HEK293 (cell line): ENCODE results near the gene CCND3.
A peak's percentile ranks its signal among the peaks of the same experiment; 100 is the strongest.

Experiments
- CTCF ChIA-PET: fragments of 350-600 bp; formaldehyde crosslinking; extraction: SDS; loops from one replicate; lab custom pipeline; 2021; ENCODE audit warnings: antibody characterized with exemption; lab: Yijun Ruan, JAX
- POLR2A ChIA-PET: fragments of 300-600 bp; formaldehyde crosslinking; extraction: SDS; loops from one replicate; lab custom pipeline; 2020; ENCODE audit warnings: antibody characterized with exemption, inconsistent platforms; lab: Yijun Ruan, JAX
- H3K27ac ChIP-seq: fragments of 200-500 bp; sonication (Bioruptor generic); 2 replicates; pipeline ENCODE4 v1.5.1; 2014; ENCODE audit warnings: low read depth, low read length, control low read depth, inconsistent platforms; ENCODE audit errors: extremely low read depth
- H3K36me3 ChIP-seq, 2 experiments: fragments of 200-500 bp in 1 of 2; sonication (Bioruptor generic) in 1 of 2; 1 replicate in 1 of 2; 2 replicates in 1 of 2; pipeline ENCODE4 v1.5.1; 2014 to 2017; ENCODE audit warnings: inconsistent platforms in 2 of 2, low read length in 2 of 2; ENCODE audit not compliant: control insufficient read depth in 2 of 2, insufficient read depth in 1 of 2
- H3K4me1 ChIP-seq: fragments of 200-500 bp; sonication (Bioruptor generic); 2 replicates; pipeline ENCODE4 v1.5.1; 2014; ENCODE audit warnings: mild to moderate bottlenecking, low read length, inconsistent platforms; ENCODE audit not compliant: control insufficient read depth, insufficient read depth
- H3K4me3 ChIP-seq: 2 replicates; pipeline ENCODE4 v1.5.1; 2011; ENCODE audit warnings: low read depth, mild to moderate bottlenecking, control low read depth, low read length, moderate library complexity
- H3K9me3 ChIP-seq: fragments of 200-500 bp; sonication (Bioruptor generic); 2 replicates; pipeline ENCODE4 v1.5.1; 2014; ENCODE audit warnings: low read depth, low read length, inconsistent platforms; ENCODE audit not compliant: control insufficient read depth, insufficient read depth
- ELK4 ChIP-seq: IDR thresholded peaks from 2 replicates; pipeline ENCODE4 v1.6.1; 2011; ENCODE audit warnings: mild to moderate bottlenecking, low read depth, low read length, borderline replicate concordance
- GFI1B ChIP-seq: fragments of 450-650 bp; formaldehyde crosslinking; IDR thresholded peaks from 2 replicates; pipeline ENCODE4 v1.5.1; 2016; ENCODE audit warnings: missing biosample characterization, missing genetic modification characterization
- GLIS1 ChIP-seq: fragments of 450-650 bp; formaldehyde crosslinking; IDR thresholded peaks from 2 replicates; pipeline ENCODE4 v1.5.1; 2016; ENCODE audit warnings: missing biosample characterization, missing genetic modification characterization
- KLF1 ChIP-seq: fragments of 450-650 bp; formaldehyde crosslinking; IDR thresholded peaks from 2 replicates; pipeline ENCODE4 v1.5.1; 2016; ENCODE audit warnings: missing biosample characterization, missing genetic modification characterization
- KLF17 ChIP-seq: fragments of 450-650 bp; formaldehyde crosslinking; IDR thresholded peaks from 2 replicates; pipeline ENCODE4 v1.5.1; 2016; ENCODE audit warnings: missing biosample characterization, missing genetic modification characterization
- MYNN ChIP-seq: fragments of 450-650 bp; formaldehyde crosslinking; IDR thresholded peaks from 2 replicates; pipeline ENCODE4 v1.5.1; 2016; ENCODE audit warnings: missing biosample characterization, missing genetic modification characterization, borderline replicate concordance
- OVOL3 ChIP-seq: fragments of 450-650 bp; formaldehyde crosslinking; IDR thresholded peaks from 2 replicates; pipeline ENCODE4 v1.5.1; 2016; ENCODE audit warnings: missing biosample characterization, missing genetic modification characterization
- SALL2 ChIP-seq: fragments of 450-650 bp; formaldehyde crosslinking; IDR thresholded peaks from 2 replicates; pipeline ENCODE4 v1.5.0; 2017; ENCODE audit warnings: missing biosample characterization, mild to moderate bottlenecking, missing genetic modification characterization, borderline replicate concordance
- SCRT2 ChIP-seq: fragments of 450-650 bp; formaldehyde crosslinking; IDR thresholded peaks from 2 replicates; pipeline ENCODE4 v1.5.1; 2016; ENCODE audit warnings: missing biosample characterization, missing genetic modification characterization
- SETDB1 ChIP-seq: IDR thresholded peaks from one replicate; pipeline ENCODE4 v1.6.1; 2017; ENCODE audit warnings: mild to moderate bottlenecking, low read length, moderate library complexity, mixed read lengths; ENCODE audit not compliant: insufficient read length
- SP2 ChIP-seq: fragments of 450-650 bp; formaldehyde crosslinking; IDR thresholded peaks from 2 replicates; pipeline ENCODE4 v1.5.1; 2016; ENCODE audit warnings: missing biosample characterization, missing genetic modification characterization
- YY1 ChIP-seq: fragments of 450-650 bp; formaldehyde crosslinking; IDR thresholded peaks from 2 replicates; pipeline ENCODE4 v1.5.1; 2018; ENCODE audit warnings: missing biosample characterization, missing genetic modification characterization
- YY2 ChIP-seq: fragments of 450-650 bp; formaldehyde crosslinking; IDR thresholded peaks from 2 replicates; pipeline ENCODE4 v1.5.1; 2016; ENCODE audit warnings: missing biosample characterization, missing genetic modification characterization
- ZNF121 ChIP-seq: fragments of 450-650 bp; formaldehyde crosslinking; IDR thresholded peaks from 2 replicates; pipeline ENCODE4 v1.5.1; 2016; ENCODE audit warnings: missing biosample characterization, missing genetic modification characterization
- ZNF132 ChIP-seq: fragments of 450-650 bp; formaldehyde crosslinking; IDR thresholded peaks from 2 replicates; pipeline ENCODE4 v1.5.1; 2017; ENCODE audit warnings: missing biosample characterization, missing genetic modification characterization, borderline replicate concordance
- ZNF138 ChIP-seq: fragments of 450-650 bp; formaldehyde crosslinking; IDR thresholded peaks from 2 replicates; pipeline ENCODE4 v1.5.1; 2016; ENCODE audit warnings: missing biosample characterization, missing genetic modification characterization, borderline replicate concordance
- ZNF140 ChIP-seq: fragments of 450-650 bp; formaldehyde crosslinking; IDR thresholded peaks from 2 replicates; pipeline ENCODE4 v1.5.1; 2016; ENCODE audit warnings: missing biosample characterization, missing genetic modification characterization
- ZNF16 ChIP-seq: fragments of 450-650 bp; formaldehyde crosslinking; IDR thresholded peaks from 2 replicates; pipeline ENCODE4 v1.5.1; 2016; ENCODE audit warnings: low read depth, missing biosample characterization, missing genetic modification characterization
- ZNF174 ChIP-seq: fragments of 450-650 bp; formaldehyde crosslinking; IDR thresholded peaks from 2 replicates; pipeline ENCODE4 v1.5.0; 2017; ENCODE audit warnings: missing biosample characterization, mild to moderate bottlenecking, missing genetic modification characterization
- ZNF2 ChIP-seq: fragments of 450-650 bp; formaldehyde crosslinking; IDR thresholded peaks from 2 replicates; pipeline ENCODE4 v1.5.1; 2016; ENCODE audit warnings: missing biosample characterization, missing genetic modification characterization
- ZNF221 ChIP-seq: fragments of 450-650 bp; formaldehyde crosslinking; IDR thresholded peaks from 2 replicates; pipeline ENCODE4 v1.5.1; 2017; ENCODE audit warnings: missing biosample characterization, missing genetic modification characterization, borderline replicate concordance
- ZNF248 ChIP-seq: fragments of 450-650 bp; formaldehyde crosslinking; IDR thresholded peaks from 2 replicates; pipeline ENCODE4 v1.5.1; 2017; ENCODE audit warnings: missing biosample characterization, missing genetic modification characterization
- ZNF266 ChIP-seq: fragments of 450-650 bp; formaldehyde crosslinking; IDR thresholded peaks from 2 replicates; pipeline ENCODE4 v1.5.1; 2016; ENCODE audit warnings: missing biosample characterization, missing genetic modification characterization, low read depth
- ZNF324 ChIP-seq: fragments of 450-650 bp; formaldehyde crosslinking; IDR thresholded peaks from 2 replicates; pipeline ENCODE4 v1.5.1; 2016; ENCODE audit warnings: missing biosample characterization, missing genetic modification characterization
- ZNF341 ChIP-seq: fragments of 450-650 bp; formaldehyde crosslinking; IDR thresholded peaks from 2 replicates; pipeline ENCODE4; 2016; ENCODE audit warnings: low read depth, missing biosample characterization, missing genetic modification characterization
- ZNF350 ChIP-seq: fragments of 450-650 bp; formaldehyde crosslinking; IDR thresholded peaks from 2 replicates; pipeline ENCODE4 v1.5.0; 2017; ENCODE audit warnings: missing biosample characterization, mild to moderate bottlenecking, missing genetic modification characterization
- ZNF366 ChIP-seq: fragments of 450-650 bp; formaldehyde crosslinking; conservative IDR thresholded peaks from 2 replicates; pipeline ENCODE4 v1.5.1; 2016; ENCODE audit warnings: missing biosample characterization, missing genetic modification characterization
- ZNF514 ChIP-seq: fragments of 450-650 bp; formaldehyde crosslinking; IDR thresholded peaks from 2 replicates; pipeline ENCODE4 v1.5.1; 2016; ENCODE audit warnings: missing biosample characterization, missing genetic modification characterization
- ZNF560 ChIP-seq: fragments of 450-650 bp; formaldehyde crosslinking; IDR thresholded peaks from 2 replicates; pipeline ENCODE4 v1.5.1; 2017; ENCODE audit warnings: missing biosample characterization, missing genetic modification characterization, borderline replicate concordance
- ZNF645 ChIP-seq: fragments of 450-650 bp; formaldehyde crosslinking; IDR thresholded peaks from 2 replicates; pipeline ENCODE4; 2016; ENCODE audit warnings: missing biosample characterization, missing genetic modification characterization
- ZNF654 ChIP-seq: fragments of 450-650 bp; formaldehyde crosslinking; IDR thresholded peaks from 2 replicates; pipeline ENCODE4 v1.5.1; 2016; ENCODE audit warnings: low read depth, missing biosample characterization, missing genetic modification characterization
- ZNF692 ChIP-seq: fragments of 450-650 bp; formaldehyde crosslinking; IDR thresholded peaks from 2 replicates; pipeline ENCODE4 v1.5.1; 2016; ENCODE audit warnings: missing biosample characterization, missing genetic modification characterization
- ZNF701 ChIP-seq: fragments of 450-650 bp; formaldehyde crosslinking; IDR thresholded peaks from 2 replicates; pipeline ENCODE4 v1.5.1; 2016; ENCODE audit warnings: missing biosample characterization, missing genetic modification characterization
- ZNF76 ChIP-seq: fragments of 450-650 bp; formaldehyde crosslinking; IDR thresholded peaks from 2 replicates; pipeline ENCODE4; 2016; ENCODE audit warnings: low read depth, missing biosample characterization, missing genetic modification characterization, borderline replicate concordance
- ZXDB ChIP-seq: fragments of 450-650 bp; formaldehyde crosslinking; IDR thresholded peaks from 2 replicates; pipeline ENCODE4 v1.5.1; 2016; ENCODE audit warnings: missing biosample characterization, missing genetic modification characterization

Gene CCND3

GRCh38 chr6:41941280-41942066, at the start of gene CCND3:
Gene CCND3, minus strand, starts transcription at chr6:41941808. Its CDS starts 159 bp downstream, at chr6:41941649.
- Histone ChIP-seq H3K9me3 (no peaks in the 10 kb centered on the region), H3K27ac (peak within 1 kb of the TSS; percentile 51; the same call in 1 of the 2 replicates), H3K36me3 (peaks cover 0 to 23% of the 10 kb centered on the region in 2 experiments; a peak in 1 of 3 replicates), H3K4me3 (peak within 1 kb of the TSS; percentile 83), H3K4me1 (peaks cover 20% of the 10 kb centered on the region)
- ChIA-PET POLR2A (interaction anchor here (0.7 to 2.2 kb wide), 8 partner anchors 8 to 262 kb away, joined by 3 to 13 read pairs (median 6); partner anchors contain the start of genes BYSL, MED20, TAF8 and USP49), CTCF (interaction anchor here (0.6 to 13.4 kb wide), 8 partner anchors 16 to 349 kb away, joined by 3 to 160 read pairs (median 5); partner anchors contain the start of genes BYSL, MED20 and TOMM6)
- TF ChIP-seq ZXDB = no peak; the same call in 1 of the 2 replicates
- TF ChIP-seq ZNF341 (tag by site-specific recombination) = no peak
- peak; percentile 36; the same call in 1 of the 2 replicates for TF ChIP-seq ZNF692 (tag by site-specific recombination)
- TF ChIP-seq ZNF132 (tag by site-specific recombination) = no peak
- peak; percentile 35; the same call in 1 of the 2 replicates for TF ChIP-seq GLIS1 (tag by site-specific recombination)
- no peak for TF ChIP-seq ZNF645 (tag by site-specific recombination)
- no peak for TF ChIP-seq ZNF138 (tag by site-specific recombination)
- TF ChIP-seq ZNF701 (tag by site-specific recombination) = no peak
- no peak for TF ChIP-seq YY1 (tag by site-specific recombination)
- no peak for TF ChIP-seq ZNF266 (tag by site-specific recombination)
- no peak for TF ChIP-seq ELK4
- no peak for TF ChIP-seq ZNF16 (tag by site-specific recombination)
- TF ChIP-seq ZNF140 (tag by site-specific recombination) = no peak
- TF ChIP-seq ZNF2 = peak; percentile 30; the same call in 1 of the 2 replicates
- peak; percentile 88 for TF ChIP-seq SP2 (tag by site-specific recombination)
- no peak for TF ChIP-seq ZNF654 (tag by site-specific recombination)
- no peak for TF ChIP-seq ZNF560 (tag by site-specific recombination)
- no peak for TF ChIP-seq SCRT2 (tag by site-specific recombination)
- no peak for TF ChIP-seq GFI1B (tag by site-specific recombination)
- no peak for TF ChIP-seq ZNF514 (tag by site-specific recombination)
- no peak for TF ChIP-seq ZNF324 (tag by site-specific recombination)
- TF ChIP-seq OVOL3 (tag by site-specific recombination) = no peak
- TF ChIP-seq KLF17 (tag by site-specific recombination) = no peak; the same call in 1 of the 2 replicates
- no peak for TF ChIP-seq ZNF174 (tag by site-specific recombination)
- no peak for TF ChIP-seq ZNF248 (tag by site-specific recombination)
- TF ChIP-seq KLF1 (tag by site-specific recombination) = peak; percentile 13; the same call in 1 of the 2 replicates
- no peak for TF ChIP-seq ZNF221 (tag by site-specific recombination)
- no peak for TF ChIP-seq ZNF121
- no peak for TF ChIP-seq ZNF350 (tag by site-specific recombination)
- TF ChIP-seq MYNN (tag by site-specific recombination) = no peak; the same call in 1 of the 2 replicates
- no peak for TF ChIP-seq SETDB1
- TF ChIP-seq ZNF366 (tag by site-specific recombination) = no peak
- no peak for TF ChIP-seq SALL2 (tag by site-specific recombination)
- 0 out of 2 replicates have a peak, but pooled peaks have one; percentile 14 for TF ChIP-seq ZNF76 (tag by site-specific recombination)
- TF ChIP-seq YY2 (tag by site-specific recombination) = no peak
